HT1080 (cell line): Measurements from ENCODE around the gene FCAR. TPM values are rescaled to one million over a fixed set of nuclear protein-coding genes. Genes with fewer than 3 reads are reported as not detected.
"Not testable (repeated sequence)": the region's sequence is repeated elsewhere in the genome, so short reads cannot be mapped to it uniquely, and the experiment has no call there.

Source experiments
- DNase-seq: peaks from one replicate; pipeline ENCODE4 v3.0.0-alpha.2; 2015; ENCODE audit warnings: low read depth
- polyA plus RNA-seq, 2 experiments: library from polyadenylated mRNA; depleted of rRNA; stranded (reverse); fragments of >200 nt; gene quantifications; 2 replicates each; pipeline ENCODE4 v1.2.3, GENCODE V29; 2015
- total RNA-seq: library from RNA; depleted of rRNA; stranded (reverse); fragments of >200 nt; shearing (Covaris generic); gene quantifications from 2 replicates; pipeline ENCODE4 v1.2.3, GENCODE V29; 2014; rRNA removed

Gene FCAR
- total RNA-seq = not detected in 2 replicates
- polyA plus RNA-seq (2015; cell fraction: cytosol; rRNA removed) = not detected in 2 replicates
- polyA plus RNA-seq (2015; cell fraction: nucleus; rRNA removed) = not detected in 2 replicates

DNA sequence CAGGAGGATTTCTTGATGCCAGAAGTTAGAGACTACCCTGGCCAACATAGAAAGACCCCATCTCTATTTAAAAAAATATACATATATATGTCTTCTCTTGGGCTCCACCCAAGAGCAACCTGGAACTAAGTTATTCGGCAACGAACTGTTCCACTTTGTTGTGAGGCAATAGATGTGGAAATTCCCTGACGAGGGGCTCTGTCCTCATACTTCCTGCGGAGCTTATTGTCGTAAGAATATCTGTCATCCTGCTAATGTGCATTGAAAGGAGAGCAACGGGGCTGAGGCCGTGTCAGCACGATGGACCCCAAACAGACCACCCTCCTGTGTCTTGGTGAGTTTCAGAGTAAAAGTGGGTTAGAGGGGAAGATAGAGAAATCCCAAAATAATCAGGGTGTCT, at the start of gene FCAR:
Gene FCAR (plus strand): TSS at position 246 of the 400 bp plus-strand sequence. CDS start 55 bp downstream, at position 301.
- DNase-seq = no peak

DNA sequence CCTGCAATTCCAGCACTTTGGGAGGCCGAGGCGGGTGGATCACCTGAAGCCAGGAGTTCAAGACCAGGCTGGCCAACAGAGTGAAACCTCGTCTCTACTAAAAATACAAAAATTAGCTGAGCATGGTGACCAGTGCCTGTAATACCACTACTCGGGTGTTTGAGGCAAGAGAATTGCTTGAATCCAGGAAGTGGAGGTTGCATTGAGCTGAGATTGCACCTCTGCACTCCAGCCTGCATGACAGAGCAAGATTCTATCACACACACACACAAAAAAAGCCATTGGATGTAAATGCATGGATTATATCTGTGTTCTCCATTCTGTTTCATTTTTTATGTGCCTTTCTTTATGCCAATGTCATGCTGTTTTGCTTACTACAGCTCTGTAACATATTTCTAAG, 49.6 kb upstream of the FCAR start:
- DNase-seq = not testable (repeated sequence)

DNA sequence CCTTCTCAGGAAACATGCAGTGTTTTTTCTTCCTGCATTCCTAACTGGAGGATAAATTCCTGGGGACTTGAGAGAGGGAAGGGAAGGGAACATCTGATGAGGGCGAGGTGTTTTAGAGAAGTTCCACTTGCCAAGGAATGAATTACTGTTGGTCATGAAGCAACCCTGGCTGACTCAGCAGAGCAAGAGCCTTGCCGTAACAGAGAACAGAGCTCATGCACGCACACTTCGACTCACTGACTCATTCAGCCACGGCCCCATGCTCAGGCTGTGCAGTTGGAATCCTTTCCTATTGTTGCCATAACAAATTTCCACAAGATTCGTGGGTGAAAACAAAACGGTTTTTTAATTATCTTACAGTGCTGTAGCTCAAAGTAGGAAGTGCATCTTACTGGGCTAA, 48.7 kb upstream of the FCAR start:
- DNase-seq = not testable (repeated sequence)

DNA sequence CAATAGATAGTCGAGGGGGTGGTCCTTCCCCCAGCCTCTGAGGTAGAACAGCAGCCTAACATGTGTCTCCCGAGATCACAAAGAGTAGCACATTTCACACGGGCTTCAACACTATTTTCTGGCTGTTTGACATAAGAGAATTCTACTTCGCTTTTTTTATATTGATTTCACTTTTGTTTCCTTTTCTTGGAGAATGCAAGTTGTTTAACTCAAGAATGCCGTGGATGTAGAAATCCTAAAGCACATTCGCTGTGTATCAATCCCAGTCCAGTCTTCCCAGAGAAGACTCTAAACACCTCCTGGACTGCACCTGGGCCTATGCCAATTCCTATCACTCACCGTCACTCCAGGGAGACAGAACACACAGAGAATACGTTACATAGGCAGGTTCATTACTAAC, 46.0 kb upstream of the FCAR start:
- not testable (repeated sequence) for DNase-seq

DNA sequence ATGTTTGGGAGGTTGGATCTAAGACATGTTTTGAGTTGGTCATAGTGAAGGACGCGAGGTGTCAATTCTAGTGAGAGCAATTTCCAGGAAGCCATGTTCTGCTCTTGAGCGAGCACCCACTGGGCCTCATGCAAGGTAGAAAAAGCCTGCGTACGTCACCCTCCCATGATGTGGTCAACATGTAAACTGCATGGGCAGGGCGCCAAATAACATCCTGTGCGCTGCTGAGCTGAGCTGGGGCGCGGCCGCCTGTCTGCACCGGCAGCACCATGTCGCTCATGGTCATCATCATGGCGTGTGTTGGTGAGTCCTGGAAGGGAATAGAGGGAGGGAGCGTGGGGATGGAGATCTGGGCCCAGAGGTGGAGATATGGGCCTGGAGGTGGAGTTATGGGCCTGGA, 41.5 kb upstream of the FCAR start, which contains the start of gene KIR2DS4:
Gene KIR2DS4 (plus strand): TSS at position 181 of the 400 bp plus-strand sequence.
- not testable (repeated sequence) for DNase-seq

DNA sequence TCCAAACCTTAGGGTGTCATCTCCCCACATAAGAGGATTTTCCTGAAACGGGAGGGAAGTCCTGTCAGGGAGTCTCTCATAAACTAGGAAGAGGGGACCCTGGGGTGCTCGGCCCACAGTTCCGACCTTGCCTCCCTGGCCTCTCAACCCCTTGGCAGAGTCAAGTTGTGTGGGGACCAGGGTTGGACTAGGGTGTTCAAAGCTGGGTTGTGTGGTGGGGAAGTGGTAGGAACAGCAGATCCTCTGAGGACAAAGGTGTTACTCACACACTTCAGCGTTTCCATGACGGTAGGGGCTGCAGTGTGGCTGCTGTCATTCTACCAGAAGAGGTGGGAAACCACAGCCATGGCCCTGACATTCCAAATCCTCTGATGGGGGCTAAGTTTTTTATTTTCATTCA, 38.9 kb upstream of the FCAR start:
- DNase-seq = not testable (repeated sequence)

DNA sequence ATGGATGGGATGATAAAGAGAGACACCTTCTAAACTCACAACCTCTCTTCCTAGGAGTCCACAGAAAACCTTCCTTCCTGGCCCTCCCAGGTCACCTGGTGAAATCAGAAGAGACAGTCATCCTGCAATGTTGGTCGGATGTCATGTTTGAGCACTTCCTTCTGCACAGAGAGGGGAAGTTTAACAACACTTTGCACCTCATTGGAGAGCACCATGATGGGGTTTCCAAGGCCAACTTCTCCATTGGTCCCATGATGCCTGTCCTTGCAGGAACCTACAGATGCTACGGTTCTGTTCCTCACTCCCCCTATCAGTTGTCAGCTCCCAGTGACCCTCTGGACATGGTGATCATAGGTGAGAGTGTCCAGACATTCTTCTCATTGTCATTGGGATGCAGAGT, 36.5 kb upstream of the FCAR start:
- DNase-seq = not testable (repeated sequence)

DNA sequence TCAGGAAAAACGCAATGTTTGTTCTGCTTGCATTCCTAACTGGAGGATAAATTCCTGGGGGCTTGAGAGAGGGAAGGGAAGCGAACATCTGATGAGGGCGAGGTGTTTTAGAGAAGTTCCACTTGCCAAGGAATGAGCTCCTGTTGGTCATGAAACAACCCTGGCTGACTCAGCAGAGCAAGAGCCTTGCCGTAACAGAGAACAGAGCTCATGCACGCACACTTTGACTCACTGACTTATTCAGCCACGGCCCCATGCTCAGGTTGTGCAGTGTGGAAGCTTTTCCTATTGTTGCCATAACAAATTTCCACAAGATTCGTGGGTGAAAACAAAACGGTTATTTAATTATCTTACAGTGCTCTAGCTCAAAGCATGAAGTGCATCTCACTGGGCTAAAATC, 30.9 kb upstream of the FCAR start:
- DNase-seq = not testable (repeated sequence)

DNA sequence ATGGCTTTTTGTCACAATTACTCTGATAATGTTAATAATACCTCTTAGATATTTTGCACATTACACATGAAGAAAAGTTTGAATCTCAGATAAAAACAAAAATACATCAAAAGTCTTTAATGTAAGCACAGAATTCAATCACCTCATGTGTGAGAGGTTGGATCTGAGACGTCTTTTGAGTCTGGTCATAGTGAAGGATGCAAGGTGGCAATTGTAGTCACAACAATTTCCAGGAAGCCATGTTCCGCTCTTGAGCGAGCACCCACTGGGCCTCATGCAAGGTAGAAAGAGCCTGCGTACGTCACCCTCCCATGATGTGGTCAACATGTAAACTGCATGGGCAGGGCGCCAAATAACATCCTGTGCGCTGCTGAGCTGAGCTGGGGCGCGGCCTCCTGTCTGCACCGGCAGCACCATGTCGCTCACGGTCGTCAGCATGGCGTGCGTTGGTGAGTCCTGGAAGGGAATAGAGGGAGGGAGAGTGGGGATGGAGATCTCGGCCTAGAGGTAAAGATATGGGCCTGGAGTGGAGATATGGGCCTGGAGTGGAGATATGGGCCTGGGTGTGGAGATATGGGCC, 23.9 kb upstream of the FCAR start, which contains the start of gene KIR3DL2:
Gene KIR3DL2 (plus strand): TSS at position 383 of the 580 bp plus-strand sequence. CDS start 33 bp downstream, at position 416.
- DNase-seq = not testable (repeated sequence)

DNA sequence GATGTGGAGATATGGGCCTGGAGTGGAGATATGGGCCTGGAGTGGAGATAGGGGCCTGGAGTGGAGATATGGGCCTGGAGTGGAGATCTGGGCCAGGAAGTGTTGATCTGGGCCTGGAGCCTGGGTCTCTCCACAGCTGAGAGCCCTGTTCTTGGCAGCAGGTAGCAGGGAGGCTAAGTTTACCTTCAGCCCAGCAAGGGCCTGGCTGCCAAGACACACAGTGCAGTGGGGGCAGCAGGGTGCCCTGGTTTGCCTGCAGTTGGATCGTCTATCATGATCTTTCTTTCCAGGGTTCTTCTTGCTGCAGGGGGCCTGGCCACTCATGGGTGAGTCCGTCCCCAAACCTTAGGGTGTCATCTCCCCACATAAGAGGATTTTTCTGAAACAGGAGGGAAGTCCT, 23.1 kb upstream of the FCAR start:
- no peak for DNase-seq

DNA sequence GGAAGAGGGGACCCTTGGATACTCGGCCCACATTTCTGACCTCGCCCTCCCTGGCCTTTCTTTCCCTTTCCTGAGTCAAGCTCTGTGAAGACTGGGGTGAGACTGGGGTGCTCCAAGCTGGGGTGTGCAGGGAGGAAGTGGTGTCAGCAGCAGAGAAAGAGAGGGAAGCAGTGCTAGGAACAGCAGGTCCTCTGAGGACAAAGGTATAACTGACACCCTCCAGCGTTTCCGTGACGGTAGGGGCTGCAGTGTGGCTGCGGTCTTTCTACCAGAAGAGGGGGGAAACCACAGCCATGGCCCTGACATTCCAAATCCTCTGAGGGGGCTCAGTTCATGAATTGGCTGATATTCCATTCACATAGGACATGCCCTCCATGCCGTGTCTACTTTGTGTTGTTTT, 22.7 kb upstream of the FCAR start:
- no peak for DNase-seq

DNA sequence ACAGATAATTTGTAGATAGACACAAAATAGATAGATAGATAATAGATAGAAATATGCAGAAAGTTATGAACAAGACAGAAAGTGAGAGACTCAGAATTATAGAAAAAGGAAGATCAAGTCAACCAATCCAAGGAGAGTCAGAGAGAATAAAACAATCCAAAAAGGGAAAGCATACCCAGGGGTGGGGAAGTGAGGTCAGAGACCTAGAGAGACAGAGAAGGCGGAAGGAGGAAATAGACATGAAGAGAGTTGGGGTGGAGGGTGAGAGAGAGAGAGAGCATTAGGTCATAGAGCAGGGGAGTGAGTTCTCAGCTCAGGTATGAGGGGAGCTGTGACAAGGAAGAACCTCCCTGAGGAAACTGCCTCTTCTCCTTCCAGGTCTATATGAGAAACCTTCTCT, 18.8 kb upstream of the FCAR start:
- DNase-seq = not testable (repeated sequence)

DNA sequence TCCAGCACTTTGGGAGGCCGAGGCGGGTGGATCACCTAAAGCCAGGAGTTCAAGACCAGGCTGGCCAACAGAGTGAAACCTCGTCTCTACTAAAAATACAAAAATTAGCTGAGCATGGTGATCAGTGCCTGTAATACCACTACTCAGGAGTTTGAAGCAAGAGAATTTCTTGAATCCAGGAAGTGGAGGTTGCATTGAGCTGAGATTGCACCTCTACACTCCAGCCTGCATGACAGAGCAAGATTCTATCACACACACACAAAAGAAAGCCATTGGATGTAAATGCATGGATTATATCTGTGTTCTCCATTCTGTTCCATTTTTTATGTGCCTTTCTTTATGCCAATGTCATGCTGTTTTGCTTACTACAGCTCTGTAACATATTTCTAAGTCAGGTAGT, 15.6 kb upstream of the FCAR start:
- not testable (repeated sequence) for DNase-seq

DNA sequence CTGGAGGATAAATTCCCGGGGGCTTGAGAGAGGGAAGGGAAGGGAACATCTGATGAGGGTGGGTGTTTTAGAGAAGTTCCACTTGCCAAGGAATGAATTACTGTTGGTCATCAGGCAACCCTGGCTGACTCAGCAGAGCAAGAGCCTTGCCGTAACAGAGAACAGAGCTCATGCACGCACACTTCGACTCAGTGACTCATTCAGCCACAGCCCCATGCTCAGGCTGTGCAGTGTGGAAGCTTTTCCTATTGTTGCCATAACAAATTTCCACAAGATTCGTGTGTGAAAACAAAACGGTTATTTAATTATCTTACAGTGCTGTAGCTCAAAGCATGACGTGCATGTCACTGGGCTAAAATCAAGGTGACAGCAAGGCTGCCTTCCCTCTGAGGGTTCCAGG, 14.6 kb upstream of the FCAR start:
- DNase-seq = peak; percentile 48

DNA sequence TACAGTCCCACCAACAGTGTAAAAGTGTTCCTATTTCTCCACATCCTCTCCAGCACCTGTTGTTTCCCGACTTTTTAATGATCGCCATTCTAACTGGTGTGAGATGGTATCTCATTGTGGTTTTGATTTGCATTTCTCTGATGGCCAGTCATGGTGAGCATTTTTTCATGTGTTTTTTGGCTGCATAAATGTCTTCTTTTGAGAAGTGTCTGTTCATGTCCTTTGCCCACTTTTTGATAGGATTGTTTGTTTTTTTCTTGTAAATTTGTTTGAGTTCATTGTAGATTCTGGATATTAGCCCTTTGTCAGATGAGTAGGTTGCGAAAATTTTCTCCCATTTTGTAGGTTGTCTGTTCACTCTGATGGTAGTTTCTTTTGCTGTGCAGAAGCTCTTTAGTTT, 10.6 kb upstream of the FCAR start:
- not testable (repeated sequence) for DNase-seq

DNA sequence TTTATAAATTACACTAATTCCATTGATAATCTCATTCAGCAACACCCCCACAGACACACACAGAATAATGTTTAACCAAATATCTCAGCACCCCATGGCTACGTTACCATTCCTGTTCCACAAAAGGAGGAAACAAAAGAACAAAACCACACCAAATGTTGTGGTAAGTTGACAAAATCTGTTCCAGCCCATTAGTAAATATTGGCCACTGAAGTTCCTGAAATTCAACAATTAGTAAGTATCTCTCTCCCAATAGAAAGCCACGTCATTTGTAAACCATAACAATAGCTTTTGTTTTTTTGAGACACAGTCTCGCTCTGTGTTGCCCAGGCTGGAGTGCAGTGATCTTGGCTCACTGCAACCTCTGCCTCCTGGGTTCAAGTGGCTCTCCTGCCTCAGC, 2.3 kb upstream of the FCAR start:
- DNase-seq = no peak

DNA sequence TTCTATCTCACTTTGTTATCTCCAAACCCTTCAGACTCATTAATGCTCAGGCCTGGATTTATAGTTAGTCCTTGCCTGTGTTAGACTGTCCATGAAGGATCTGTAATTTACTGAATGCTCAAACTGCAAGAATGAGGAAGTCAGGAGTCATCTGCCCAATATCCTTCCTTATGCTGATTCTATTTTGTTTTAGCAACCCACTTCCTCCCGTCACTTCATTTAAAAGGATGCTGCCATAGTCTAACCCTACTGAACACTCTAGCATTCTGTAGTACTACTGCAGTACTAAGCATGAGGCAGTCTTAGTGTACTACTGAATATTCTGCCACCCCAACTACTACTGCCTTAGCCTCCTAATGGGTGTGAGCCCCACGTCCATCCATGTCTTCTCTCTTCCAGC, 1.5 kb downstream of the FCAR start:
- no peak for DNase-seq

DNA sequence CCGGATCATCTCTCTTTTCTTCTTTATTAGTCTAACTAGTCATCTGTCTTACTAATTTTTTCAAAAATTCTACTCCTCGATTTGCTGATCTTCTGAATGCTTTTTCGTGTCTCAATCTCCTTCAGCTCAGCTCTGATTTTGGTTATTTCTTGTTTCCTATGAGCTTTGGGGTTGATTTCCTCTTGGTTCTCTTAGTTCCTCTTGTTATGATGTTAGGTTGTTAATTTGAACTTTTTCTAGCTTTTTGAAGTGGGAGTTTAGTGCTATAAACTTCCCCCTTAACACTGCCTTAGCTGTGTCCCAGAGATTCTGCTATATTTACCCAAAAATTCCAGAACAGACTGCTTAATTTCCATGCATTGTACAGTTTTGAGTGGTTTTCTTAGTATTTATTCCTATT, 3.4 kb downstream of the FCAR start:
- DNase-seq = no peak

DNA sequence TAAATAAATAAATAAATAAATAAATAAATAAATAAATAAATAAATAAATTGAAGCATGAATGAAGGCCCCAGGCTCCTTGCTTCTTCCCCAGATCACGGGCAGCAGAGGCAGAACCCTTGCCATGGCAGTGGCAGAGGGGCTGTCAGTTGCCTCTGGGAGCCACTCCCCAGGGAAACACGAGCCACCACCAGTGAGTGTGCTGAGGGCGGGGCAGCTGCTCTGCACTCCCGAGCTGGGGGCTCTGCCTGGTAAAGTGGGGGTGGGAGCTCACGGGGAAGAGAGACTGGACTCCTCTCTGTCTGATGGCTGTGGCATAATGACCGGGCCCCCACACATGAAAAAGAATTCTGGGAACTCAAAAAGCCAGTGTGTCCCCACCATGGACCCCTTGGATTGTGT, 7.8 kb downstream of the FCAR start:
- DNase-seq = no peak

DNA sequence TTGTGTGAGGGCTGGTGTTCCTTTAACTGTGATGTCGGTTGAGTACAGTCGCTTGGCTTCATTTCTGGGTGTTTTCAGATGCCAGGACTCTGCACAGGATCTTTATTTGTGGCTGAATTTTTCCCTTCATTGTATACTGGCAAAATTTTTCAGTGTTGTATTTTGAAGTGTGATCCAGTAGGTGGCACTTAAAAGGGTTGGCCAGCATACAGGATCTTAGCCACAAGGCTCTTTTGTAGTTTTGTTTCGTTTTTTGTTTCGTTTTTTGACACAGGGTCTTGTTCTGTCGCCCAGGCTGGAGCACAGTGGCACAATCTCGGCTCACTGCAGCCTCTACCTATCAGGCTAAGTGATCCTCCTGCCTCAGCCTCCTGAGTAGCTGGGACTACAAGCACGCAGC, 8.7 kb downstream of the FCAR start:
- peak; percentile 37 for DNase-seq

DNA sequence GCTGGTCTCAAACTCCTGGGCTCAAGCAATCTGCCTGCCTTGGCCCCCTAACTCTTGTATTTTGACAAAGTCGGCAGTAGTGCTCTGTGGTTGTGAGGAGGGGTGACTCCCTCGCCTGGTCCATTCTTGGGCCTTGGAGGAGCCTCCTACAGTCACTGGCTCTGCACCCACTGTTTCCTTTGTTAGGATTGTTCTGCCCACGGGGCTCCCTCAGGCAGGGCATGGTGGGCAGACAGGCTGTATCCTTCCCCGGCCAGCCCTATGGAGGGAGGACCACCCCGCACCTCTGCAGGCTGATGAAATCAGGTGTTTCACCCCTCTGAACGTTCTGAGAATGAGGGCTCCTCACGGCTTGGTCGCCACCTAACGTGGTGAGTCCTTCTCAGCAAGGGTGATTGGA, 9.2 kb downstream of the FCAR start:
- no peak for DNase-seq

DNA sequence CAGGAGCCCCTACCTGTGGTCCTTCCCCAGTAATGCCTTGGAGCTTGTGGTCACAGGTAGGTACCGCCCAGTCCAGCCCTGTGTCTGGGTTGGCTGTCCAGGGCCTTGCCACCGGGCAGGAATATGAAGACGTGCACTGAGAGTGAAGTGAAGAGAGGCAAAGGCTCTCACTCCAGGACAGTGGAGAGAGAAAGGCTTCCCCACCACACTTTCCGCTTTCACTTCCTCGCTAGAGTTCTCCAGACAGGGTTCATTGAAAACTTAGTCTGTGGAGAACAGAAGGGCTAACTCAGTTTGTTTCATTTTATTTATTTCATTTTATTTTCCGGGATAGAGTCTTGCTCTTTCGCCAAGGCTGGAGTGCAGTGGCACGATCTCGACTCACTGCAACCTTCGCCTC, 14.2 kb downstream of the FCAR start:
- no peak for DNase-seq

DNA sequence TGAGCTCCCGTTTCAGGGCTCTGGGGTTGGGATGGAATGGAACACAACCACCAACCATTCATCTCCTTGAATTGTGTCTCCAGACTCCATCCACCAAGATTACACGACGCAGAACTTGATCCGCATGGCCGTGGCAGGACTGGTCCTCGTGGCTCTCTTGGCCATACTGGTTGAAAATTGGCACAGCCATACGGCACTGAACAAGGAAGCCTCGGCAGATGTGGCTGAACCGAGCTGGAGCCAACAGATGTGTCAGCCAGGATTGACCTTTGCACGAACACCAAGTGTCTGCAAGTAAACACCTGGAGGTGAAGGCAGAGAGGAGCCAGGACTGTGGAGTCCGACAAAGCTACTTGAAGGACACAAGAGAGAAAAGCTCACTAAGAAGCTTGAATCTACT, 15.5 kb downstream of the FCAR start:
- no peak for DNase-seq
